8988T (cell line): Measurements from ENCODE around the gene EFNA5.

ENCODE experiments used
- DNase-seq: peaks from one replicate; pipeline ENCODE4 v3.0.0; 2011

Gene EFNA5

GRCh38 chr5:107414802-107415201 is 255.9 kb downstream of the EFNA5 start:
- DNase-seq = no peak

GRCh38 chr5:107413754-107414153 is 257.0 kb downstream of the EFNA5 start:
- no peak for DNase-seq

GRCh38 chr5:107408564-107408963 is 262.2 kb downstream of the EFNA5 start:
- DNase-seq = no peak

- no peak for DNase-seq
Observed at GRCh38 chr5:107407713-107408298, 262.9 kb downstream of the EFNA5 start.

GRCh38 chr5:107404595-107405374 is 266.0 kb downstream of the EFNA5 start:
- no peak for DNase-seq

- DNase-seq = no peak
Observed at GRCh38 chr5:107403228-107403953, 267.3 kb downstream of the EFNA5 start.

GRCh38 chr5:107402434-107403227 is 268.1 kb downstream of the EFNA5 start:
- DNase-seq = no peak

GRCh38 chr5:107401470-107402122 is 269.1 kb downstream of the EFNA5 start:
- DNase-seq = no peak

- DNase-seq = no peak
Observed at GRCh38 chr5:107400328-107400727, 270.4 kb downstream of the EFNA5 start.

- DNase-seq = no peak
Observed at GRCh38 chr5:107398703-107399102, 272.0 kb downstream of the EFNA5 start.

GRCh38 chr5:107396351-107396690 is 274.4 kb downstream of the EFNA5 start:
- no peak for DNase-seq

GRCh38 chr5:107395632-107396350 is 274.9 kb downstream of the EFNA5 start:
- no peak for DNase-seq

GRCh38 chr5:107393851-107394250 is 276.9 kb downstream of the EFNA5 start:
- no peak for DNase-seq

GRCh38 chr5:107391787-107392186 is 278.9 kb downstream of the EFNA5 start:
- no peak for DNase-seq

GRCh38 chr5:107389775-107390148 is 281.0 kb downstream of the EFNA5 start:
- DNase-seq = no peak

- DNase-seq = no peak
Observed at GRCh38 chr5:107389130-107389774, 281.5 kb downstream of the EFNA5 start.

GRCh38 chr5:107388141-107388861 is 282.4 kb downstream of the EFNA5 start:
- DNase-seq = no peak

- DNase-seq = no peak
Observed at GRCh38 chr5:107387526-107388140, 283.1 kb downstream of the EFNA5 start.

- no peak for DNase-seq
Observed at GRCh38 chr5:107385708-107386107, 285.0 kb downstream of the EFNA5 start.

GRCh38 chr5:107384256-107384655 is 286.5 kb downstream of the EFNA5 start:
- no peak for DNase-seq
